ENCODE results near the gene DUSP1. TPM values are rescaled to one million over a fixed set of nuclear protein-coding genes. Genes with fewer than 3 reads are reported as not detected.

The DUSP1 gene
- total and polyA plus RNA-seq, 2 of the 13 experiments (the other 11 are each of a cell fraction or from before 2014, with no cell fraction given), result 27.1 to 55.5 TPM

DNA sequence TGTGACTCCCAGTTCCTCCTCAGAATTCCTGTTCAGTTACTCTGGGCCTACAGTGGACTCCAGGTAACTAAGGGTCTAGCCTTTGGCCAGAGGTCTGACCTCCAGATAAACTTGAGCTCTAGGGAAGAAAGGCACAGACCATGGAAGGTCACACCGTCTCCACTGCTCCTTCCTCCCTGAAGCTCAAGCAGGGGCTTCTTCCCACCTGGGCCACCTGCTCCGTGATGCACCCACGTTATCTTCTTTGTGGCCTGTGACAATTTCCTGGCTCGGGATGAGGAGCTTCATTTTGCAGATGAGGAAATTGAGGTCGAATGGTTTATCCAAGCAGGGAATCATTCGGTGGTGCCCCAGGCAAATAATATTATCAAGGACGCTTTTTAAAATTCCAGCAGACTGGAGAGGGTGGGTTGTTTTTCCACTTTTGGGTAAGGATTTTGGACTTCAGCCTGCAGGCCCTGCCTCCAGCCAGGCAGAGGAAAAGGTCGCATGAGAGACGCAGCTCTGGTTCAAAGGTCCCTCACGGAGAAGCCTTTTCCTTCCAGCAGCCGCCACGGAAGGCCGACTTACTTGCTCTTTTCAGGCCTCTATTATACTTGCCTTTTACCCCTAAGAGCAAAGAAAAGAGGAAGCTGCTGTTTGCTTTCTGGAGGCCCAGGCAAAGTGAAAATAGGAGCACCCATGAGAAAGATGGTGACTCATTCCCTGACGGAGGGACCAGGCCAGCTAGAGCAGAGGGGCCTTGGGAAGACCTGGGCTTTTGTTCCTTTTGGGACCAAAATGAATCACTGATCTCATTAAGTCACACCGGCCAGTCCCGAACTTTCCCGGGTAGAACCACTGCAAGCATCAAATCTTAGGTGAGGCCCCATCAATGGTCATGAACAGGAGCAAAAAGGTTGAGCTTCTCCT, 22.8 kb upstream of the DUSP1 start (continued):
- TF ChIP-seq FOXO4 (CRISPR knock-in tag; conservative IDR thresholded peaks at IDR 0.05) (0 out of 2 replicates have a peak, but pooled peaks have one; percentile 38), IKZF5 (CRISPR knock-in tag; IDR thresholded peaks at IDR 0.05) (no peak), BRCA1 (CRISPR knock-in tag; IDR thresholded peaks at IDR 0.05) (0 out of 2 replicates have a peak, but pooled peaks have one; percentile 58), GTF3A (CRISPR knock-in tag; conservative IDR thresholded peaks at IDR 0.05) (no peak), ZNF850 (CRISPR knock-in tag; conservative IDR thresholded peaks at IDR 0.05) (no peak), FOSL1 (CRISPR knock-in tag; IDR thresholded peaks at IDR 0.05; ENCODE audit: borderline replicate concordance) (peak; percentile 68), FOSL2 (CRISPR knock-in tag; IDR thresholded peaks at IDR 0.05) (peak; percentile 94), FOXM1 (CRISPR knock-in tag; IDR thresholded peaks at IDR 0.05) (no peak), SNAPC2 (CRISPR knock-in tag; IDR thresholded peaks at IDR 0.05) (0 out of 2 replicates have a peak, but pooled peaks have one; percentile 60), MIXL1 (CRISPR knock-in tag; IDR thresholded peaks at IDR 0.05) (peak; percentile 50; the same call in 1 of the 2 replicates), TBX2 (CRISPR knock-in tag; IDR thresholded peaks at IDR 0.05; ENCODE audit: borderline replicate concordance) (peak; percentile 22; the same call in 1 of the 2 replicates), KLF9 (CRISPR knock-in tag; IDR thresholded peaks at IDR 0.05; ENCODE audit: low read depth) (0 out of 2 replicates have a peak, but pooled peaks have one; percentile 47), SMYD3 (CRISPR knock-in tag; IDR thresholded peaks at IDR 0.05) (0 out of 2 replicates have a peak, but pooled peaks have one; percentile 59), KDM6A (CRISPR knock-in tag; IDR thresholded peaks at IDR 0.05; ENCODE audit: low read depth) (0 out of 2 replicates have a peak, but pooled peaks have one; percentile 18), YEATS4 (CRISPR knock-in tag; IDR thresholded peaks at IDR 0.05; ENCODE audit: borderline replicate concordance) (no peak), FOXO1 (CRISPR knock-in tag; IDR thresholded peaks at IDR 0.05) (peak; percentile 23; the same call in 1 of the 2 replicates), ETV5 (CRISPR knock-in tag; IDR thresholded peaks at IDR 0.05; ENCODE audit: borderline replicate concordance) (peak; percentile 73; the same call in 1 of the 2 replicates)
- TF ChIP-seq, protein P1, sequence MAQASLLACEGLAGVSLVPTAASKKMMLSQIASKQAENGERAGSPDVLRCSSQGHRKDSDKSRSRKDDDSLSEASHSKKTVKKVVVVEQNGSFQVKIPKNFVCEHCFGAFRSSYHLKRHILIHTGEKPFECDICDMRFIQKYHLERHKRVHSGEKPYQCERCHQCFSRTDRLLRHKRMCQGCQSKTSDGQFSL (CRISPR knock-in tag; IDR thresholded peaks at IDR 0.05), result no peak
- TF ChIP-seq, protein P2, sequence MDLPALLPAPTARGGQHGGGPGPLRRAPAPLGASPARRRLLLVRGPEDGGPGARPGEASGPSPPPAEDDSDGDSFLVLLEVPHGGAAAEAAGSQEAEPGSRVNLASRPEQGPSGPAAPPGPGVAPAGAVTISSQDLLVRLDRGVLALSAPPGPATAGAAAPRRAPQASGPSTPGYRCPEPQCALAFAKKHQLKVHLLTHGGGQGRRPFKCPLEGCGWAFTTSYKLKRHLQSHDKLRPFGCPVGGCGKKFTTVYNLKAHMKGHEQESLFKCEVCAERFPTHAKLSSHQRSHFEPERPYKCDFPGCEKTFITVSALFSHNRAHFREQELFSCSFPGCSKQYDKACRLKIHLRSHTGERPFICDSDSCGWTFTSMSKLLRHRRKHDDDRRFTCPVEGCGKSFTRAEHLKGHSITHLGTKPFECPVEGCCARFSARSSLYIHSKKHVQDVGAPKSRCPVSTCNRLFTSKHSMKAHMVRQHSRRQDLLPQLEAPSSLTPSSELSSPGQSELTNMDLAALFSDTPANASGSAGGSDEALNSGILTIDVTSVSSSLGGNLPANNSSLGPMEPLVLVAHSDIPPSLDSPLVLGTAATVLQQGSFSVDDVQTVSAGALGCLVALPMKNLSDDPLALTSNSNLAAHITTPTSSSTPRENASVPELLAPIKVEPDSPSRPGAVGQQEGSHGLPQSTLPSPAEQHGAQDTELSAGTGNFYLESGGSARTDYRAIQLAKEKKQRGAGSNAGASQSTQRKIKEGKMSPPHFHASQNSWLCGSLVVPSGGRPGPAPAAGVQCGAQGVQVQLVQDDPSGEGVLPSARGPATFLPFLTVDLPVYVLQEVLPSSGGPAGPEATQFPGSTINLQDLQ (CRISPR knock-in tag; IDR thresholded peaks at IDR 0.05), result no peak
- TF ChIP-seq, protein P3, sequence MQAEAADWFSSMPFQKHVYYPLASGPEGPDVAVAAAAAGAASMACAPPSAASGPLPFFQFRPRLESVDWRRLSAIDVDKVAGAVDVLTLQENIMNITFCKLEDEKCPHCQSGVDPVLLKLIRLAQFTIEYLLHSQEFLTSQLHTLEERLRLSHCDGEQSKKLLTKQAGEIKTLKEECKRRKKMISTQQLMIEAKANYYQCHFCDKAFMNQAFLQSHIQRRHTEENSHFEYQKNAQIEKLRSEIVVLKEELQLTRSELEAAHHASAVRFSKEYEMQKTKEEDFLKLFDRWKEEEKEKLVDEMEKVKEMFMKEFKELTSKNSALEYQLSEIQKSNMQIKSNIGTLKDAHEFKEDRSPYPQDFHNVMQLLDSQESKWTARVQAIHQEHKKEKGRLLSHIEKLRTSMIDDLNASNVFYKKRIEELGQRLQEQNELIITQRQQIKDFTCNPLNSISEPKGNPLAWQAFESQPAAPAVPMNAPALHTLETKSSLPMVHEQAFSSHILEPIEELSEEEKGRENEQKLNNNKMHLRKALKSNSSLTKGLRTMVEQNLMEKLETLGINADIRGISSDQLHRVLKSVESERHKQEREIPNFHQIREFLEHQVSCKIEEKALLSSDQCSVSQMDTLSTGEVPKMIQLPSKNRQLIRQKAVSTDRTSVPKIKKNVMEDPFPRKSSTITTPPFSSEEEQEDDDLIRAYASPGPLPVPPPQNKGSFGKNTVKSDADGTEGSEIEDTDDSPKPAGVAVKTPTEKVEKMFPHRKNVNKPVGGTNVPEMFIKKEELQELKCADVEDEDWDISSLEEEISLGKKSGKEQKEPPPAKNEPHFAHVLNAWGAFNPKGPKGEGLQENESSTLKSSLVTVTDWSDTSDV (CRISPR knock-in tag; IDR thresholded peaks at IDR 0.05), result no peak
